ACC112 (cell line): ENCODE results near the gene ZNF32.

Experiments used
- H2AFZ ChIP-seq: fragments of 200-600 bp; sonication (generic); one replicate; pipeline ENCODE4 v1.6.0; 2017; ENCODE audit warnings: antibody characterized with exemption, low read length; ENCODE audit not compliant: unreplicated experiment
- H3K27ac ChIP-seq: fragments of 200-600 bp; sonication (generic); 2 replicates; pipeline ENCODE4 v1.5.1; 2014; ENCODE audit warnings: low read depth, mild to moderate bottlenecking, antibody characterized with exemption, low read length, moderate library complexity
- H3K27me3 ChIP-seq: fragments of 200-600 bp; sonication (generic); 2 replicates; pipeline ENCODE4 v1.6.1; 2014; ENCODE audit warnings: mild to moderate bottlenecking, antibody characterized with exemption, low read length, moderate library complexity, mixed read lengths; ENCODE audit not compliant: insufficient read depth
- H3K36me3 ChIP-seq: fragments of 200-600 bp; sonication (generic); 2 replicates; pipeline ENCODE4 v1.6.1; 2016; ENCODE audit warnings: mild to moderate bottlenecking, antibody characterized with exemption, low read length, moderate library complexity, mixed read lengths; ENCODE audit not compliant: insufficient read depth
- H3K4me1 ChIP-seq: fragments of 200-600 bp; sonication (generic); one replicate; pipeline ENCODE4 v1.6.1; 2016; ENCODE audit warnings: low read length, mixed read lengths; ENCODE audit not compliant: insufficient read depth, unreplicated experiment, control insufficient read depth
- H3K4me3 ChIP-seq: fragments of 200-600 bp; sonication (generic); 2 replicates; pipeline ENCODE4 v1.5.1; 2014; ENCODE audit warnings: mild to moderate bottlenecking, low read depth, low read length
- H3K79me2 ChIP-seq: fragments of 200-600 bp; sonication (generic); one replicate; pipeline ENCODE4 v1.6.0; 2016; ENCODE audit warnings: low read length; ENCODE audit not compliant: control insufficient read depth, unreplicated experiment, insufficient read depth

Gene ZNF32

DNA sequence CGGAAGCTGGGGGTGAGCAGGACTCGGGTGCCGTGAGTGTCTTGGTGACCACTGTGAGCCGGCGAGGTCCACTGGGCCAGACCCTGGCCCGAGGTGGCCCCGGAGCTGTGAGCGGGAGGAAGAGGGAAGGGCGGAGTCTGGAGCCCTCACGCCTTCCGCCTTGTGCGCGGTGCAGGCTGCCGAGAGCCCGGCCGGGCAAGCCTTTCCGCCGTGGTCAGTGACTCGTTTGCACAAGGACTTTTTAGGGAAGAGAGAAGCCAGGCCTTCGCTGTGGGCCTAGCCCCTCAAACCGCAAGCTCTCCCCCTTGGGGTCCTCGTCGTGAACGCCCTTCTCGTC, 40.9 kb upstream of the ZNF32 start:
- H3K4me1 ChIP-seq, result peaks cover 16% of the 10 kb centered on the region
- no peaks in the 10 kb centered on the region for H3K36me3 ChIP-seq
- H3K27ac ChIP-seq, result no peak overlapping the region
- H3K4me3 ChIP-seq, result peak overlapping the region; percentile 89
- H3K79me2 ChIP-seq, result no peaks in the 10 kb centered on the region
- H2AFZ ChIP-seq, result no peak overlapping the region
- no peaks in the 10 kb centered on the region for H3K27me3 ChIP-seq

DNA sequence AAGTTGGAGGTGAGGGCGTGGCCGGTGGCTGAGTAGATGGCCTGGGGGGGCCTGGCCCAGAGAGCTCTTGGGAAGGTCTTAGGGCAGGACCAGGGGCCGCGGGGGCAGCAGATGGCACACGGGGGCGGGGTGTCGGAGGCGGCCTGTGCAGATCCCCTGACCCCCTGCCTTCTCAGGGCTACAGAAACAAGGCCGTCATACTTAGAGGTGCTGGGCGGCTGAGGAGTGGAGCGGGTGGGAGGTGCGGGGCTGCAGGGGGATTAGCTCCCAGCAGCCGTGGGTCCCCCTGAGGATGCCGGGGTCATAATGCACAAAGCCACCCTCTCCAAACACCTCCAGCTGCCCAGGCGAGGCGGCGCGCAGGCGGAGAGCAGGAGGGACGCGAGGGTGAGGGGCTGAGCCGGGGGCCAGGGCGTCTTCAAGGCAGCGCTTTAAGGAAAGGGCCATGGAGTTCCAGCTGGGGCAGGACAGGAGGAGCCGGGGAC, 40.4 kb upstream of the ZNF32 start:
- H3K79me2 ChIP-seq, result no peaks in the 10 kb centered on the region
- H3K4me1 ChIP-seq, result peaks cover 16% of the 10 kb centered on the region
- H3K27me3 ChIP-seq, result no peaks in the 10 kb centered on the region
- no peak overlapping the region for H2AFZ ChIP-seq
- no peak overlapping the region for H3K4me3 ChIP-seq
- H3K36me3 ChIP-seq, result no peaks in the 10 kb centered on the region
- no peak overlapping the region for H3K27ac ChIP-seq

- H3K79me2 ChIP-seq, result no peaks in the 10 kb centered on the region
- H3K4me3 ChIP-seq, result no peak overlapping the region
- H3K4me1 ChIP-seq, result peaks cover 16% of the 10 kb centered on the region
- no peaks in the 10 kb centered on the region for H3K27me3 ChIP-seq
- H3K27ac ChIP-seq, result no peak overlapping the region
- no peak overlapping the region for H2AFZ ChIP-seq
- no peaks in the 10 kb centered on the region for H3K36me3 ChIP-seq
Observed at GRCh38 chr10:43688348-43688892, 39.7 kb upstream of the ZNF32 start.

- Histone ChIP-seq H3K4me3 (no peak overlapping the region), H3K4me1 (peaks cover 16% of the 10 kb centered on the region), H3K79me2 (no peaks in the 10 kb centered on the region), H2AFZ (no peak overlapping the region), H3K27ac (no peak overlapping the region), H3K36me3 (no peaks in the 10 kb centered on the region), H3K27me3 (peaks cover 2% of the 10 kb centered on the region; the same call in 1 of the 2 replicates)
Observed at GRCh38 chr10:43687373-43687772, 38.7 kb upstream of the ZNF32 start.

DNA sequence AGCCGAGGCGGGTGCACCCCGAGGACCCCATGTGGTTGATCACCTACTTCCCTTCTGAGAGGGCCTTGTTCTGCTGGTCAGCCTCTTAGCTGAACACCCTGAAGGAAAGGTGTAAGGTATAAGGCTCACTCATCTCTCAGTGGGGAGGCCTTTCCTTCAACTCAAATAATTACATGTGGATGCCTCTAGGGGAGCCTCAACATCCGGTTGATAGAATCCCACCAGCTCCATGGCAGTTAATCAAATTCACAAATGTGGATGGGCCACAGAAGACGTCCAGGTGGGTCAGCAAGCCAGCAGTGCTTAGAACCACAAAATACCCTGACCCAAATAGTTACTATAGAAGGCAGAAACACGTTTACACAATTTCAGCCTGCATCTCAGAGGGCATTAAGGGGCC, 37.7 kb upstream of the ZNF32 start:
- H3K36me3 ChIP-seq, result no peaks in the 10 kb centered on the region
- no peak overlapping the region for H3K4me3 ChIP-seq
- H3K4me1 ChIP-seq, result peaks cover 6% of the 10 kb centered on the region
- H2AFZ ChIP-seq, result no peak overlapping the region
- H3K27me3 ChIP-seq, result peaks cover 7% of the 10 kb centered on the region; the same call in 1 of the 2 replicates
- no peaks in the 10 kb centered on the region for H3K79me2 ChIP-seq
- H3K27ac ChIP-seq, result no peak overlapping the region

DNA sequence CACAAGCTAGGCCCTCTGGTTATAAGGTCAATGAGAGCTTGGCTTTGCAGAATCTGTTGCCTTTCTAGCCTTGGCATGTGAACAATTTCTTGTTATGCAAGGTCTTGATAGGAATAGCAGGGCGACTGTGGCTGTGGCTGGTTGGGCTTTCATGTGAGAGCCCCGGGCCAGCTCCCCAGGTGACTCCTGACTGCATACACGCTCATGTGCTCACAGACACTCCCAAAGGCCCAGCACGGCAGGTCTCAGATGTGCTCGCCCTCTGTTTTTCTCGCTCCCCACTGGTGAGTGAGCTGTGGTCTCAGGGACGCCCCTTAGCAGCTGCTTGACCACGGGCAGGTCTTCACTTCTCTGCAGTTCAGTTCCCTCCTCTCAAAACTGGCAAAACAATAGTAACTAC, 37.1 kb upstream of the ZNF32 start:
- H3K79me2 ChIP-seq, result no peaks in the 10 kb centered on the region
- H3K36me3 ChIP-seq, result no peaks in the 10 kb centered on the region
- peaks cover 7% of the 10 kb centered on the region; the same call in 1 of the 2 replicates for H3K27me3 ChIP-seq
- H3K4me1 ChIP-seq, result no peaks in the 10 kb centered on the region
- H3K4me3 ChIP-seq, result no peak overlapping the region
- no peak overlapping the region for H2AFZ ChIP-seq
- H3K27ac ChIP-seq, result no peak overlapping the region

DNA sequence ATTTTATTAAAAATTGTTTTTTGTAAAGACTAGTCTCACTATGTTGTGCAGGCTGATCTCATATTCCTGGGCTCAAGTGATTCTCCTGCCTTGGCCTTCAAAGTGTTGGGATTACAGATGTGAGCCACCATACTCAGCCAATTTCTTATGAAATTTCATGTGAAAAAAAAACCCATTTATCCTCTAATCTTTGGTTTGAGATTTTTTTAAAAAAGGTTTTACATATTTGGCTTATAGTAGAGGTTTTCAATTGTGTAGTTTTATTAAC, 35.5 kb upstream of the ZNF32 start:
- Histone ChIP-seq H3K4me3 (no peak overlapping the region), H2AFZ (no peak overlapping the region), H3K27me3 (peaks cover 7% of the 10 kb centered on the region; the same call in 1 of the 2 replicates), H3K4me1 (peaks cover 10% of the 10 kb centered on the region), H3K36me3 (no peaks in the 10 kb centered on the region), H3K27ac (no peak overlapping the region), H3K79me2 (no peaks in the 10 kb centered on the region)

- Histone ChIP-seq H3K4me3 (no peak overlapping the region), H2AFZ (no peak overlapping the region), H3K27ac (no peak overlapping the region), H3K27me3 (peaks cover 7% of the 10 kb centered on the region; the same call in 1 of the 2 replicates), H3K36me3 (no peaks in the 10 kb centered on the region), H3K79me2 (no peaks in the 10 kb centered on the region), H3K4me1 (peaks cover 10% of the 10 kb centered on the region)
Observed at GRCh38 chr10:43683451-43684291, 35.0 kb upstream of the ZNF32 start.

DNA sequence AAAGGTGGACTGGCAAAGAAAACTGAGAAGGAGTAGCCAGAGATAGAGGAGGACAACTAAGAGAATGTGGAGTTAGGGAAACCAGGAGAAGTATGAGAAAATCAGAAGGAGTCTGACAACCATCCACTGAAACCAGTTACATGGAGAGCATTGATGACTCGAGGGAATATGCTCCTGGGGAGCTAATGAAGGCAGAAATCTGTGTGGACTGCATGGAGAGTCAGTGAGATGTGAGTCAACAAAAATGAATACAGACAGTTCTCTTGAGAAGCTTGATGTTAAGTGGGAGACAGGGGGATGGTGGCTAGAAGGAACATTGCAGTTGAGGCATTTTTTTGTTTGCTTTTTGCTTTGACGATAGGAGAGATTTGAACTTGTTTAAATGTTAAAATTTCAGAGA, 34.3 kb upstream of the ZNF32 start:
- Histone ChIP-seq H3K27ac (no peak overlapping the region), H3K79me2 (no peaks in the 10 kb centered on the region), H2AFZ (no peak overlapping the region), H3K36me3 (no peaks in the 10 kb centered on the region), H3K4me3 (no peak overlapping the region), H3K27me3 (peaks cover 7% of the 10 kb centered on the region; the same call in 1 of the 2 replicates), H3K4me1 (peaks cover 10% of the 10 kb centered on the region)

GRCh38 chr10:43681721-43682120, 33.0 kb upstream of the ZNF32 start:
- H3K79me2 ChIP-seq, result no peaks in the 10 kb centered on the region
- H3K27ac ChIP-seq, result no peak overlapping the region
- peaks cover 10% of the 10 kb centered on the region for H3K4me1 ChIP-seq
- H3K4me3 ChIP-seq, result no peak overlapping the region
- H2AFZ ChIP-seq, result no peak overlapping the region
- H3K27me3 ChIP-seq, result peaks cover 7% of the 10 kb centered on the region; the same call in 1 of the 2 replicates
- H3K36me3 ChIP-seq, result no peaks in the 10 kb centered on the region

DNA sequence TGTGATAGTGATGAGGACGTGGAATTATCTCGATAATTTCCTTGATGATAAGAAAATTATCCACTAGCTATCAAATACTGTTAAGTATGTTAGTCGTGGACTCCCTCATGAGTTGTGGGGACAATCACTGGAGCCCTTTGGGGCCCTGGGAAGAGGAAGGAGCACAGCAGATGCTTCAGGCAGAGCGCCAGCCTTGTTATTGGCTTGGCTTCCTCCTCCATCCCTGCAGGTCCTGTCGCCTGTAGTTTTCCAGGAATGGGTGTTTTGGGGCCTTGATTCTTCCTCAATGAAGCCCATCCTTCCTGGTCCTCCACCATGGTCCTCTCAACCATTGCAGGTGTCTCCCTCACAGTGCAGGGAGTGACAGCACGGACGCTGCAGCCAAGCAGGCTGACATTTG, 32.5 kb upstream of the ZNF32 start:
- Histone ChIP-seq H3K79me2 (no peaks in the 10 kb centered on the region), H3K27me3 (peaks cover 7% of the 10 kb centered on the region; the same call in 1 of the 2 replicates), H3K4me3 (no peak overlapping the region)

More for the DNA sequence above, 32.5 kb upstream of the ZNF32 start:
- no peaks in the 10 kb centered on the region for H3K36me3 ChIP-seq
- H2AFZ ChIP-seq, result no peak overlapping the region
- H3K27ac ChIP-seq, result no peak overlapping the region
- H3K4me1 ChIP-seq, result peaks cover 10% of the 10 kb centered on the region
